Keratinocyte (primary cell): ENCODE data around the gene KCNJ9. TPM values are rescaled to one million over a fixed set of nuclear protein-coding genes. Genes with fewer than 3 reads are reported as not detected.

Experiments
- DNase-seq: peaks from one replicate; pipeline ENCODE4 v3.0.0-alpha.2; 2011; ENCODE audit warnings: low read depth, missing footprints, low spot score
- FAIRE-seq: peaks from 2 replicates; lab custom pipeline; 2011; peaks lifted over from hg19 to GRCh38; lab: Jason Lieb, UNC
- H2AFZ ChIP-seq: 2 replicates; pipeline ENCODE4 v1.6.0; 2012; ENCODE audit warnings: low read length, control low read depth, inconsistent platforms; ENCODE audit not compliant: control insufficient read depth
- H3K27ac ChIP-seq: 2 replicates; pipeline ENCODE4 v1.5.1; 2011; ENCODE audit warnings: low read length; ENCODE audit not compliant: control insufficient read depth, insufficient read depth
- H3K27me3 ChIP-seq: 3 replicates; pipeline ENCODE4 v1.6.0; 2011; ENCODE audit warnings: low read length; ENCODE audit not compliant: control insufficient read depth, insufficient read depth; ENCODE audit errors: extremely low read depth
- H3K36me3 ChIP-seq, 2 experiments: 2 replicates in 1 of 2; 3 replicates in 1 of 2; pipeline ENCODE4 v1.5.1; 2011; ENCODE audit warnings: low read length in 2 of 2, mild to moderate bottlenecking in 1 of 2; ENCODE audit not compliant: control insufficient read depth in 2 of 2, insufficient read depth in 2 of 2; ENCODE audit errors: extremely low read depth in 1 of 2
- H3K4me1 ChIP-seq: 3 replicates; pipeline ENCODE4 v1.5.1; 2011; ENCODE audit warnings: low read length; ENCODE audit not compliant: control insufficient read depth, insufficient read depth; ENCODE audit errors: extremely low read depth
- H3K4me2 ChIP-seq: 3 replicates; pipeline ENCODE4 v1.6.0; 2011; ENCODE audit warnings: low read depth, low read length; ENCODE audit not compliant: control insufficient read depth, insufficient read depth; ENCODE audit errors: extremely low read depth
- H3K4me3 ChIP-seq, 3 experiments: fragments of 200-600 bp in 1 of 3; sonication (generic) in 1 of 3; 2 replicates in 2 of 3; 3 replicates in 1 of 3; pipeline ENCODE4 v1.5.1; 2011 to 2016; ENCODE audit warnings: low read length in 3 of 3, mild to moderate bottlenecking in 3 of 3, control low read depth in 2 of 3, inconsistent platforms in 1 of 3, low read depth in 1 of 3, mixed read lengths in 1 of 3, mixed run types in 1 of 3, moderate library complexity in 1 of 3; ENCODE audit not compliant: control insufficient read depth in 2 of 3, insufficient read depth in 2 of 3; ENCODE audit errors: extremely low read depth in 1 of 3
- H3K79me2 ChIP-seq: 2 replicates; pipeline ENCODE4 v1.6.0; 2012; ENCODE audit warnings: low read length; ENCODE audit not compliant: control insufficient read depth, insufficient read depth
- H3K9ac ChIP-seq: 3 replicates; pipeline ENCODE4 v1.6.0; 2011; ENCODE audit warnings: low read length; ENCODE audit not compliant: control insufficient read depth, insufficient read depth; ENCODE audit errors: extremely low read depth
- H3K9me1 ChIP-seq: 3 replicates; pipeline ENCODE4 v1.6.0; 2011; ENCODE audit warnings: low read length; ENCODE audit not compliant: control insufficient read depth, insufficient read depth; ENCODE audit errors: extremely low read depth
- H3K9me3 ChIP-seq: 2 replicates; pipeline ENCODE4 v1.5.1; 2012; ENCODE audit warnings: low read depth, low read length; ENCODE audit not compliant: control insufficient read depth
- H4K20me1 ChIP-seq: 3 replicates; pipeline ENCODE4 v1.6.0; 2011; ENCODE audit warnings: low read length; ENCODE audit not compliant: control insufficient read depth, insufficient read depth; ENCODE audit errors: extremely low read depth
- EZH2 ChIP-seq: IDR thresholded peaks from one replicate; pipeline ENCODE4 v1.6.1; 2012; ENCODE audit warnings: inconsistent platforms, mild to moderate bottlenecking, low read length, moderate library complexity
- dilution Hi-C: fragments of 300-500 bp; cut with MboI; formaldehyde crosslinking; loops from one replicate; pipeline ENCODE4 v1.7.0; 2020; ENCODE audit warnings: low sequenced_read_pairs; ENCODE audit not compliant: extremely low pct_ligation_motif_present
- polyA plus RNA-seq, 5 experiments: library from polyadenylated mRNA; depleted of rRNA in 3 of 5; stranded (reverse) in 3 of 5; stranded (forward) in 1 of 5; unstranded in 1 of 5; fragments of >200 nt; gene quantifications; 1 replicate in 1 of 5; 2 replicates in 3 of 5; 3 replicates in 1 of 5; pipeline versions ENCODE4 v1.2.1 to v1.2.3, GENCODE V29; 2011 to 2012; ENCODE audit warnings: missing spikeins in 2 of 5, low read depth in 1 of 5, low replicate concordance in 1 of 5
- TF ChIP-seq, protein P1 (sequence below), 3 experiments: IDR thresholded peaks in 1 of 3; conservative IDR thresholded peaks in 1 of 3; optimal IDR thresholded peaks in 1 of 3; 2 replicates in 2 of 3; 3 replicates in 1 of 3; pipeline versions ENCODE3 to v1.5.1; 2011; ENCODE audit warnings: low read length in 3 of 3, mild to moderate bottlenecking in 3 of 3, moderate library complexity in 2 of 3, control low read depth in 1 of 3, inconsistent platforms in 1 of 3; ENCODE audit not compliant: insufficient read depth in 2 of 3; ENCODE audit errors: extremely low read depth in 1 of 3

Gene KCNJ9
- polyA plus RNA-seq, 1 donor (not counting 4 experiments of a cell fraction or from before 2014, with no cell fraction given), result not detected

DNA sequence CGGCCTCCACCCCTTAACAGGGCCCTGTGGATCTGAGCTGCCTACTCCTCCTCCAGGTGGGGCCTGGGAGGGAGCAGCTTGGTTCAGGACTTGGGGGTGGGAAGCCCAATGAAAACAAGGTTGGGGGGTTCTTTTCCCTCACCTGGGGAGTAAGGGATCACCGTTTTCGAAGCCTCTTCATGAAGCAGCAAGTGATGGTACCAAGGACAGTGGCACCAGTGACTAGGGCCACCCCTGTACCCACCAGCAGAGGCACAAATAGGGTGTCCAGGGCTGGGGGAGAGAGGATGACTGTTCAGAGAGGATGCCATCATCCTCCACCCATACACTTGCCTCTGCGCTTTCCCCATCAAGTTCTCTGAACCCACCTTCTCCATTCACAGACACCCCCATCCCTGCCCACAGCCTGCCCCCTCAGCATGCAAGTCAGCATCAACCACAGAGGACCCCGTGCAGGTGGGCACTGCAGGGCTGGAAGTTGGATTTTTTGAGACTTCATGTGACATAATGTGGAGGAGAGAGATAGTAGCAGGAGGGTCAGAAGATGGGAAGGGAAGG is 10.4 kb downstream of the KCNJ9 start:
- Histone ChIP-seq H3K36me3 (peaks cover 10 to 19% of the 10 kb centered on the region in 2 experiments), H3K9ac (no peak overlapping the region), H3K4me3 (no peak overlapping the region), H3K9me3 (no peaks in the 10 kb centered on the region), H3K79me2 (no peaks in the 10 kb centered on the region), H4K20me1 (no peaks in the 10 kb centered on the region), H3K27ac (no peak overlapping the region), H3K4me2 (no peak overlapping the region), H3K9me1 (peaks cover 3% of the 10 kb centered on the region), H2AFZ (no peak overlapping the region), H3K4me1 (peaks cover 5% of the 10 kb centered on the region), H3K27me3 (no peaks in the 10 kb centered on the region)
- DNase-seq (no peak), FAIRE-seq (no peak)
- TF ChIP-seq, protein P1, sequence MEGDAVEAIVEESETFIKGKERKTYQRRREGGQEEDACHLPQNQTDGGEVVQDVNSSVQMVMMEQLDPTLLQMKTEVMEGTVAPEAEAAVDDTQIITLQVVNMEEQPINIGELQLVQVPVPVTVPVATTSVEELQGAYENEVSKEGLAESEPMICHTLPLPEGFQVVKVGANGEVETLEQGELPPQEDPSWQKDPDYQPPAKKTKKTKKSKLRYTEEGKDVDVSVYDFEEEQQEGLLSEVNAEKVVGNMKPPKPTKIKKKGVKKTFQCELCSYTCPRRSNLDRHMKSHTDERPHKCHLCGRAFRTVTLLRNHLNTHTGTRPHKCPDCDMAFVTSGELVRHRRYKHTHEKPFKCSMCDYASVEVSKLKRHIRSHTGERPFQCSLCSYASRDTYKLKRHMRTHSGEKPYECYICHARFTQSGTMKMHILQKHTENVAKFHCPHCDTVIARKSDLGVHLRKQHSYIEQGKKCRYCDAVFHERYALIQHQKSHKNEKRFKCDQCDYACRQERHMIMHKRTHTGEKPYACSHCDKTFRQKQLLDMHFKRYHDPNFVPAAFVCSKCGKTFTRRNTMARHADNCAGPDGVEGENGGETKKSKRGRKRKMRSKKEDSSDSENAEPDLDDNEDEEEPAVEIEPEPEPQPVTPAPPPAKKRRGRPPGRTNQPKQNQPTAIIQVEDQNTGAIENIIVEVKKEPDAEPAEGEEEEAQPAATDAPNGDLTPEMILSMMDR (optimal IDR thresholded peaks at IDR 0.05 in 1 of 3, IDR thresholded peaks at IDR 0.05 in 1 of 3, conservative IDR thresholded peaks at IDR 0.05 in 1 of 3; ENCODE audit: extremely low read depth in 1 of 3, insufficient read depth in 2 of 3, low read length in 3 of 3), result no peak
- no peak for TF ChIP-seq EZH2
- dilution Hi-C loops, result no loop called here

DNA sequence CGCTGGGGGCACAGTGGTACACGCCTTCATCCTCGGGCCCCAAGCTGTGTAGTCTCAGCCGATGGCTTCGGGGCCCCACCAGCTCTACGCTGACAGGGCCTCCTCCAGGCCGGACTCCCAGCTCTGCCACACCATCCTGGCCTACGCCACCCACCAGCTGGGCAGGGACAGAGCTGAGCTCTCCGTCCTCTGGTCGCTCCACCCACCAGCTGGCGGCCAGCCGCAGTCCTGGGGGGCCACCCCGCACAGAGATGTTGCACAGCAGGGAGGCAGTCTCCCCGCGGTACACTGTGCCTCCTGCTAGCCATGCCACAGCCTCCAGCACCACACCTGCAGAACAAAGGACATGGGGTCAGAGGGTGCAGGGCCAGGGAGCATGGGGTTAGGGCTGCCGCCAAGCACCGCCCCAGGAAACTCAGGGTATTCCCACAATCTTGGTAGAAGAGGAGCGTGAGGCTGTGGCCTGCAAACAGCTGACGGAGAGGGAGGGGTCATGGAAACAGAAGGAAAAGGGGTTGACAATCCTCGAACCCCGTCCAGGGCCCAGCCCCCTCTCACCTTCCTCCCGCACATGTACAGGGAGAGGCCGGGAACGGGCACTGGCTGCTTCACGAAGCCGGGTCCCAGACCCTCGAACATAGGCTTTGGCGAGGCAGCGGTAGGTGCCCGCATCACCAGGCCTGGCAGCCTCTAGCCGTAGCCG is 11.2 kb downstream of the KCNJ9 start:
- no peaks in the 10 kb centered on the region for H3K27me3 ChIP-seq
- H3K9ac ChIP-seq, result no peak overlapping the region
- peaks cover 10 to 19% of the 10 kb centered on the region in 2 experiments for H3K36me3 ChIP-seq
- no peak overlapping the region for H2AFZ ChIP-seq
- peaks cover 12% of the 10 kb centered on the region for H3K4me1 ChIP-seq
- peaks cover 3% of the 10 kb centered on the region for H3K9me1 ChIP-seq
- no peak overlapping the region for H3K4me2 ChIP-seq
- no peaks in the 10 kb centered on the region for H4K20me1 ChIP-seq
- H3K27ac ChIP-seq, result no peak overlapping the region
- no peak for TF ChIP-seq EZH2
- TF ChIP-seq, protein P1 (optimal IDR thresholded peaks at IDR 0.05 in 1 of 3, IDR thresholded peaks at IDR 0.05 in 1 of 3, conservative IDR thresholded peaks at IDR 0.05 in 1 of 3; ENCODE audit: extremely low read depth in 1 of 3, insufficient read depth in 2 of 3, low read length in 3 of 3), result no peak
- DNase-seq (no peak), FAIRE-seq (no peak)
- dilution Hi-C loops, result no loop called here
- H3K9me3 ChIP-seq, result no peaks in the 10 kb centered on the region
- H3K79me2 ChIP-seq, result peaks cover 4% of the 10 kb centered on the region
- H3K4me3 ChIP-seq, result no peak overlapping the region
